ENCODE data around the gene CBR3.

CBR3 gene

DNA sequence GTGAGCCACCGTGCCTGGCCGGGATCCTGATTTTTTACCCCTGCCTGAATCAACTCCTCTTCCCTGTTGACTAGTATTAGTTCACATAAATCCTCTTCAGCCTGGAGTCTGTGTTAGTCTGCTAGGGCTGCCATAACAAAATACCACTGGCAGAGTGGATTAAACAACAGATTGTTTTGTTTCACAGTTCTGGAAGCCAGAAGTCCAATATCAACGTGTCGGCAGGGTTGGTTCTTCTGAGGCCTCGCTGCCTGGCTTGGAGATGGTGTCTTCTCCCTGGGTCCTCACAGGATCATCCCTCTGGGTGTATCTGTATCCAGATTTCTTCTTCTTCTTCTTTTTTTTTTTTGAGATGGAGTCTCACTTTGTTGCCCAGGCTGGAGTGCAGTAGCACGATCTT lies 39.9 kb downstream of the CBR3 start:
- TF ChIP-seq, protein P1, sequence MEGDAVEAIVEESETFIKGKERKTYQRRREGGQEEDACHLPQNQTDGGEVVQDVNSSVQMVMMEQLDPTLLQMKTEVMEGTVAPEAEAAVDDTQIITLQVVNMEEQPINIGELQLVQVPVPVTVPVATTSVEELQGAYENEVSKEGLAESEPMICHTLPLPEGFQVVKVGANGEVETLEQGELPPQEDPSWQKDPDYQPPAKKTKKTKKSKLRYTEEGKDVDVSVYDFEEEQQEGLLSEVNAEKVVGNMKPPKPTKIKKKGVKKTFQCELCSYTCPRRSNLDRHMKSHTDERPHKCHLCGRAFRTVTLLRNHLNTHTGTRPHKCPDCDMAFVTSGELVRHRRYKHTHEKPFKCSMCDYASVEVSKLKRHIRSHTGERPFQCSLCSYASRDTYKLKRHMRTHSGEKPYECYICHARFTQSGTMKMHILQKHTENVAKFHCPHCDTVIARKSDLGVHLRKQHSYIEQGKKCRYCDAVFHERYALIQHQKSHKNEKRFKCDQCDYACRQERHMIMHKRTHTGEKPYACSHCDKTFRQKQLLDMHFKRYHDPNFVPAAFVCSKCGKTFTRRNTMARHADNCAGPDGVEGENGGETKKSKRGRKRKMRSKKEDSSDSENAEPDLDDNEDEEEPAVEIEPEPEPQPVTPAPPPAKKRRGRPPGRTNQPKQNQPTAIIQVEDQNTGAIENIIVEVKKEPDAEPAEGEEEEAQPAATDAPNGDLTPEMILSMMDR (conservative IDR thresholded peaks at IDR 0.05; ENCODE audit: low read depth, low read length), result no peak
- no peak overlapping the region for H3K4me3 ChIP-seq (ENCODE audit: low read depth, low read length)
- DNase-seq (ENCODE audit: low read depth), result no peak

DNA sequence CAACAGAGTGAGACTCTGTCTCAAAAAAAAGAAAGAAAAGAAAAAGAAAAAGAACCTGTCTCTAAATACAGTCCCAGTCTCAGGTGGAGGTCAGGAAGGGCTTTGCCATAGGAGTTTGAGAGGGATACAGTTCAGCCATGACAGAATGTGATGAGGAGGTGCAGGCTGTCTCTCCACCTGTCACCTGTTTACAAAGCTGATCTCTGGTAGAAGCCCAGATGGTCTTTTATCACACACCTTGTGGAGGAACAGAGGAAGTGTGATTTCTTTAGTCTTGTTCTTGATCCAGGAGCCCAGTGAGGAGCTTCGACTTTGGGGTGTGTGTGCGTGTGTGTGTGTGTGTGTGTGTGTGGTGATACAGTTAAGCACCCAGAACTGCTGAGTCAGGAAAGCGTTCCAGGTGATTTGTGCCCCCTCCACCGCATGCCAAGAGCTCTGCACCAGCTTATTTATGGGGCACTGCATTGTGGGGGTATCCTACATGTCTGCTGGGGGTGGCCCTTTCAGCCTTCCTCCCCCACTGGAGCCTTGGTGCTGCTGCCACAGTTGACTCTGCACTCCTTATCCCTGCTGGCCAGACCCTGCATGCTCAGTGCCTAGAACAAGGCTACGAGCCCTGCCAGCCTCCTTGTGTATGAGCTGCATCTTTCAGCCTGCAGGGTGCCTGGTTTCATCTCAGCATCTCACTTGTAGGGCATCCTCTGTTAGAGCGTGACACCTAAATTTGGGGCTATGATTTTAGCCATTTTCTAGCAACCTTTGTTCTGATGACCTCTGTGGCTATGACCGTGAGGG lies 41.1 kb downstream of the CBR3 start:
- no peak overlapping the region for H3K4me3 ChIP-seq (ENCODE audit: low read depth, low read length)
- DNase-seq (ENCODE audit: low read depth), result no peak
- TF ChIP-seq, protein P1 (conservative IDR thresholded peaks at IDR 0.05; ENCODE audit: low read depth, low read length), result no peak

- H3K4me3 ChIP-seq (ENCODE audit: low read depth, low read length), result no peak overlapping the region
- DNase-seq (ENCODE audit: low read depth), result no peak
- TF ChIP-seq, protein P1 (conservative IDR thresholded peaks at IDR 0.05; ENCODE audit: low read depth, low read length), result no peak
Measured at GRCh38 chr21:36178349-36178748, 43.5 kb downstream of the CBR3 start.

DNA sequence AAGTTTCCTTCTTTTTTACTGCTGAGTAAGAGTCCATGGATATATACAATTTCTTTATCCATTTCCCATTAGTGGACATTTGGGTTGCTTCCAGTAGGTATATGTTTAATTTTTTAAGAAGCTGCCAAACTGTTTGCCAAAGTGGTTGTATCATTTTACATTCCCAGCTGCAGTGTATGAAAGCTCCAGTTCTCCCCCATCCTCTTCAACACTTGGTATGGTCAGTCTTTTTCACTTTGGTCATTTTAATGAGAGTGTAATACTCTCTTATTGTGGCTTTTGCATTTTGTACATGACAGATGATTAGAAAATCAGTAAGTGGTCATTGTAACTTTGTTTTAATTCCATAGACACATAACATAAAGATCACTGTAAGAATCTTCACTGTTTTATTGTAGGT lies 44.3 kb downstream of the CBR3 start:
- H3K4me3 ChIP-seq (ENCODE audit: low read depth, low read length), result no peak overlapping the region
- TF ChIP-seq, protein P1 (conservative IDR thresholded peaks at IDR 0.05; ENCODE audit: low read depth, low read length), result no peak
- no peak for DNase-seq (ENCODE audit: low read depth)

DNA sequence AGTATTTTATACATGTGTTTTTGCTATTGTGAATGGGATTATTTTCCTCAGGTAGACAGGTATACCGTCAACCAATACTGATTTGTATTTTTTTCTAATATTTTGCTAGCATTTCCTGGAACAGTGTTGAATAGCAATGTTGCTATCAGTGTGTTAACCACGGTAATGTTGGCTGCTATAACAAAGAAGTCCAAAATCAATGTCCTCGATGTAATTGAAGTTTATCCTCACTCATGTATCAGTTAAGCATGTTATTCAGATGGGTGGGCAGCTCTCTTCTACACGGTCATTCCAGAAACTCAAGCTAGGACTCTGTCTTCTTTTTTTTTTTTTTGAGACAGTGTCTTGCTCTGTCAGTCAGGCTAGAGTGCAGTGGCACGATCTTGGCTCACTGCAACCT lies 46.1 kb downstream of the CBR3 start:
- TF ChIP-seq, protein P1 (conservative IDR thresholded peaks at IDR 0.05; ENCODE audit: low read depth, low read length), result no peak
- no peak overlapping the region for H3K4me3 ChIP-seq (ENCODE audit: low read depth, low read length)
- DNase-seq (ENCODE audit: low read depth), result no peak

GRCh38 chr21:36183144-36183795 lies 48.4 kb downstream of the CBR3 start:
- TF ChIP-seq, protein P1 (conservative IDR thresholded peaks at IDR 0.05; ENCODE audit: low read depth, low read length), result no peak

More at GRCh38 chr21:36183144-36183795, 48.4 kb downstream of the CBR3 start:
- H3K4me3 ChIP-seq (ENCODE audit: low read depth, low read length), result no peak overlapping the region
- DNase-seq (ENCODE audit: low read depth), result no peak

Data from choroid plexus epithelial cell (primary cell).